ENCODE data around the gene DYNLT4.

- TF ChIP-seq CSDC2 (CRISPR knock-in tag; IDR thresholded peaks at IDR 0.05) (no peak), CREB5 (CRISPR knock-in tag; IDR thresholded peaks at IDR 0.05; ENCODE audit: low read depth) (no peak), ZNF70 (CRISPR knock-in tag; IDR thresholded peaks at IDR 0.05) (no peak)
- TF ChIP-seq, protein P1, sequence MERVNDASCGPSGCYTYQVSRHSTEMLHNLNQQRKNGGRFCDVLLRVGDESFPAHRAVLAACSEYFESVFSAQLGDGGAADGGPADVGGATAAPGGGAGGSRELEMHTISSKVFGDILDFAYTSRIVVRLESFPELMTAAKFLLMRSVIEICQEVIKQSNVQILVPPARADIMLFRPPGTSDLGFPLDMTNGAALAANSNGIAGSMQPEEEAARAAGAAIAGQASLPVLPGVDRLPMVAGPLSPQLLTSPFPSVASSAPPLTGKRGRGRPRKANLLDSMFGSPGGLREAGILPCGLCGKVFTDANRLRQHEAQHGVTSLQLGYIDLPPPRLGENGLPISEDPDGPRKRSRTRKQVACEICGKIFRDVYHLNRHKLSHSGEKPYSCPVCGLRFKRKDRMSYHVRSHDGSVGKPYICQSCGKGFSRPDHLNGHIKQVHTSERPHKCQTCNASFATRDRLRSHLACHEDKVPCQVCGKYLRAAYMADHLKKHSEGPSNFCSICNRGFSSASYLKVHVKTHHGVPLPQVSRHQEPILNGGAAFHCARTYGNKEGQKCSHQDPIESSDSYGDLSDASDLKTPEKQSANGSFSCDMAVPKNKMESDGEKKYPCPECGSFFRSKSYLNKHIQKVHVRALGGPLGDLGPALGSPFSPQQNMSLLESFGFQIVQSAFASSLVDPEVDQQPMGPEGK (CRISPR knock-in tag; IDR thresholded peaks at IDR 0.05; ENCODE audit: borderline replicate concordance): no peak
These were observed 29.0 kb downstream of the DYNLT4 start for GRCh38 chr1:44777969-44778635.

All from SK-N-SH treated with all-trans-retinoic acid at 6 μM for 48 hours (cell line).